Neuronal stem cell (in vitro differentiated cells): Measurements from ENCODE around the gene MYO9A.

Source experiments
- DNase-seq: peaks from one replicate; pipeline ENCODE4 v3.0.0-alpha.2; 2013; ENCODE audit warnings: low spot score
- H2AFZ ChIP-seq: one replicate; pipeline ENCODE4 v1.6.1; 2013; ENCODE audit warnings: mild to moderate bottlenecking, low read length, inconsistent platforms
- H2AK5ac ChIP-seq: 2 replicates; pipeline ENCODE4 v1.6.1; 2013; ENCODE audit warnings: low read depth, mild to moderate bottlenecking, inconsistent platforms, low read length, moderate library complexity, mixed read lengths
- H2BK120ac ChIP-seq: 2 replicates; pipeline ENCODE4 v1.6.1; 2013; ENCODE audit warnings: low read depth, mild to moderate bottlenecking, inconsistent platforms, low read length, moderate library complexity, mixed read lengths
- H2BK12ac ChIP-seq: one replicate; pipeline ENCODE4 v1.6.1; 2013; ENCODE audit warnings: low read length, inconsistent platforms
- H2BK15ac ChIP-seq: 2 replicates; pipeline ENCODE4 v1.6.1; 2013; ENCODE audit warnings: mild to moderate bottlenecking, low read length, inconsistent platforms, mixed read lengths
- H2BK5ac ChIP-seq: one replicate; pipeline ENCODE4 v1.6.1; 2013; ENCODE audit warnings: inconsistent platforms, mild to moderate bottlenecking, low read length, moderate library complexity
- H3K14ac ChIP-seq: one replicate; pipeline ENCODE4 v1.6.1; 2013; ENCODE audit warnings: low read length, inconsistent platforms
- H3K18ac ChIP-seq: 2 replicates; pipeline ENCODE4 v1.6.1; 2013; ENCODE audit warnings: low read length, inconsistent platforms
- H3K23ac ChIP-seq: 2 replicates; pipeline ENCODE4 v1.6.1; 2013; ENCODE audit warnings: low read depth, mild to moderate bottlenecking, mixed read lengths, low read length, inconsistent platforms; ENCODE audit not compliant: poor library complexity
- H3K27ac ChIP-seq: replicated peaks from 3 replicates; pipeline ENCODE4 v1.5.1; 2013; ENCODE audit warnings: low read length, inconsistent platforms
- H3K27me3 ChIP-seq, 3 experiments: 2 replicates each; pipeline ENCODE4 v1.6.1; 2013; ENCODE audit warnings: low read length in 3 of 3, mild to moderate bottlenecking in 2 of 3, inconsistent platforms in 1 of 3, low read depth in 1 of 3, mixed read lengths in 1 of 3, moderate library complexity in 1 of 3; ENCODE audit not compliant: control insufficient read depth in 3 of 3, insufficient read depth in 3 of 3
- H3K36me3 ChIP-seq, 2 donors: replicated peaks in 1 of 2; 2 replicates each; pipeline ENCODE4 v1.6.1; 2013; ENCODE audit warnings: low read length in 2 of 2; ENCODE audit not compliant: control insufficient read depth in 2 of 2, insufficient read depth in 2 of 2
- H3K4ac ChIP-seq: 2 replicates; pipeline ENCODE4 v1.6.1; 2013; ENCODE audit warnings: inconsistent platforms, mild to moderate bottlenecking, low read length, moderate library complexity
- H3K4me1 ChIP-seq, 2 donors: 1 replicate in 1 of 2; 2 replicates in 1 of 2; pipeline ENCODE4 v1.6.1; 2013; ENCODE audit warnings: low read length in 2 of 2, low read depth in 1 of 2; ENCODE audit not compliant: control insufficient read depth in 2 of 2, insufficient read depth in 1 of 2
- H3K4me2 ChIP-seq: one replicate; pipeline ENCODE4 v1.6.1; 2013; ENCODE audit warnings: mild to moderate bottlenecking, low read length, inconsistent platforms; ENCODE audit not compliant: insufficient read depth, poor library complexity, severe bottlenecking
- H3K4me3 ChIP-seq, 2 donors: 2 replicates each; pipeline ENCODE4 v1.5.1; 2013; ENCODE audit warnings: low read length in 2 of 2, mild to moderate bottlenecking in 2 of 2, inconsistent platforms in 1 of 2, moderate library complexity in 1 of 2
- H3K79me1 ChIP-seq: one replicate; pipeline ENCODE4 v1.6.1; 2013; ENCODE audit warnings: low read depth, mild to moderate bottlenecking, inconsistent platforms, low read length, moderate library complexity
- H3K9ac ChIP-seq: one replicate; pipeline ENCODE4 v1.6.1; 2013; ENCODE audit warnings: mild to moderate bottlenecking, low read depth, low read length, inconsistent platforms; ENCODE audit not compliant: poor library complexity
- H3K9me3 ChIP-seq, 2 donors: replicated peaks in 1 of 2; 2 replicates each; pipeline versions ENCODE3 to v1.6.1; 2013; ENCODE audit warnings: low read length in 2 of 2, mild to moderate bottlenecking in 2 of 2, inconsistent platforms in 1 of 2, low read depth in 1 of 2, mixed read lengths in 1 of 2, moderate library complexity in 1 of 2; ENCODE audit not compliant: control insufficient read depth in 2 of 2, insufficient read depth in 1 of 2
- H4K8ac ChIP-seq: one replicate; pipeline ENCODE4 v1.6.1; 2013; ENCODE audit warnings: low read depth, mild to moderate bottlenecking, inconsistent platforms, low read length, moderate library complexity
- H4K91ac ChIP-seq: one replicate; pipeline ENCODE4 v1.6.1; 2013; ENCODE audit warnings: low read length, low read depth, mild to moderate bottlenecking, inconsistent platforms; ENCODE audit not compliant: poor library complexity
- WGBS, 2 donors: extraction: QIAGEN DNeasy Blood & Tissue Kit; methylation state at CpG; one replicate each; pipeline ENCODE4 v1.1.7; 2013; ENCODE audit warnings: missing lambda C conversion rate in 2 of 2, mixed read lengths in 1 of 2; ENCODE audit not compliant: insufficient read length in 2 of 2, insufficient replicate concordance in 1 of 2; ENCODE audit errors: extremely low coverage in 2 of 2; 5-methylcytosine and 5-hydroxymethylcytosine counted together

Gene MYO9A

DNA sequence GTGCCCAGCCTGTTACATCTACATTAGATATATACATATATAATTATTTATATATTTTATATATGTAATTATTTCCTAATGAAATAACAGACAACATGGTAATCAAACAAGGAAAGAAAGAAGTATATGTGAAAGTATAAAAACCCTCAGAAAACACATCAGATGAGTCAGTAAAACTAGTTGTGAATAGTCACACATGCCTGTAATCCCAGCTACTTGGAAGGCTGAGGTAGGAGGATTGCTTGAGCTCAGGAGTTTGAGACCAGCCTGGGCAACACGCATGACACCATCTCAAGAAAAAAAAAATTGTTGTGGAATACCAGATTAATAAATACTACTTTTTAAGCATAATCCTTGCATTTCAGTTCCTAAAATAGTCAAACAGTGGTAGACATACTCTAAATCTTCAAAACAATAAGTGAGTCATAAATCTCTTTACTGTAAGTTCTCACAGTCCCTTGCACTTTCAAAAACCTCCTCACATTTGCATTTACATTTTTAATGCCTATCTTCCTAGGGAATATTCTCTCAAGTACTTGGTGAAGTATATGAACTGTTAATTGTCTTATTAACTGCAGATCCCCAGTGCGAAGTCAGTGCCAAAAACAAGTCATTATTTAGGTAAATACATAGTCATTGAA, 106.5 kb downstream of the MYO9A start:
- no peak overlapping the region for H4K8ac ChIP-seq
- H2BK5ac ChIP-seq, result no peak overlapping the region
- no peak for DNase-seq
- no peak overlapping the region for H2BK15ac ChIP-seq
- no peak overlapping the region for H4K91ac ChIP-seq
- H3K9me3 ChIP-seq, result no peaks in the 10 kb centered on the region
- H3K36me3 ChIP-seq, result peaks cover 0 to 12% of the 10 kb centered on the region in 2 donors
- no peak overlapping the region for H3K4me3 ChIP-seq
- no peak overlapping the region for H3K9ac ChIP-seq
- no peaks in the 10 kb centered on the region for H3K4me1 ChIP-seq
- WGBS, 2 donors, result no CpG with 5 or more reads among the region's 2 CpGs
- no peaks in the 10 kb centered on the region for H3K79me1 ChIP-seq
- no peak overlapping the region for H2BK12ac ChIP-seq
- H2AK5ac ChIP-seq, result no peak overlapping the region
- no peak overlapping the region for H3K4me2 ChIP-seq
- no peaks in the 10 kb centered on the region for H3K27me3 ChIP-seq
- no peak overlapping the region for H3K4ac ChIP-seq
- H3K27ac ChIP-seq, result no peak overlapping the region
- no peak overlapping the region for H2BK120ac ChIP-seq
- H3K14ac ChIP-seq, result no peak overlapping the region
- H3K23ac ChIP-seq, result no peak overlapping the region
- H3K18ac ChIP-seq, result no peak overlapping the region
- no peak overlapping the region for H2AFZ ChIP-seq

- H3K18ac ChIP-seq, result no peak overlapping the region
- H3K36me3 ChIP-seq, result peaks cover 0 to 12% of the 10 kb centered on the region in 2 donors
- no peaks in the 10 kb centered on the region for H3K27me3 ChIP-seq
- no peaks in the 10 kb centered on the region for H3K4me1 ChIP-seq
- H2BK5ac ChIP-seq, result no peak overlapping the region
- H3K23ac ChIP-seq, result no peak overlapping the region
- H3K79me1 ChIP-seq, result no peaks in the 10 kb centered on the region
- no peak overlapping the region for H4K8ac ChIP-seq
- H3K14ac ChIP-seq, result no peak overlapping the region
- H2BK15ac ChIP-seq, result no peak overlapping the region
- H3K27ac ChIP-seq, result no peak overlapping the region
- H4K91ac ChIP-seq, result no peak overlapping the region
- no peaks in the 10 kb centered on the region for H3K9me3 ChIP-seq
- no peak for DNase-seq
- no peak overlapping the region for H3K4ac ChIP-seq
- no CpG with 5 or more reads among the region's 2 CpGs for WGBS, 2 donors
- H2BK12ac ChIP-seq, result no peak overlapping the region
- no peak overlapping the region for H2AFZ ChIP-seq
- H2AK5ac ChIP-seq, result no peak overlapping the region
- no peak overlapping the region for H2BK120ac ChIP-seq
- no peak overlapping the region for H3K4me2 ChIP-seq
- no peak overlapping the region for H3K9ac ChIP-seq
- no peak overlapping the region for H3K4me3 ChIP-seq
These were observed 108.7 kb downstream of the MYO9A start for GRCh38 chr15:72009222-72009621.

- Histone ChIP-seq H4K8ac (no peak overlapping the region), H2BK5ac (no peak overlapping the region), H3K23ac (no peak overlapping the region), H3K4me3 (no peak overlapping the region), H2AK5ac (no peak overlapping the region), H3K18ac (no peak overlapping the region), H3K4ac (no peak overlapping the region), H3K9ac (no peak overlapping the region), H3K79me1 (no peaks in the 10 kb centered on the region), H2BK15ac (no peak overlapping the region), H3K36me3 (peaks cover 0 to 15% of the 10 kb centered on the region in 2 donors), H2AFZ (no peak overlapping the region), H3K27ac (no peak overlapping the region), H3K4me2 (no peak overlapping the region), H3K27me3 (no peaks in the 10 kb centered on the region), H2BK120ac (no peak overlapping the region), H3K4me1 (no peaks in the 10 kb centered on the region), H2BK12ac (no peak overlapping the region), H4K91ac (no peak overlapping the region), H3K14ac (no peak overlapping the region), H3K9me3 (no peaks in the 10 kb centered on the region)
- DNase-seq, result no peak
- WGBS, 2 donors, result no CpG with 5 or more reads among the region's 4 CpGs
These were observed 111.6 kb downstream of the MYO9A start for GRCh38 chr15:72006382-72006781.

DNA sequence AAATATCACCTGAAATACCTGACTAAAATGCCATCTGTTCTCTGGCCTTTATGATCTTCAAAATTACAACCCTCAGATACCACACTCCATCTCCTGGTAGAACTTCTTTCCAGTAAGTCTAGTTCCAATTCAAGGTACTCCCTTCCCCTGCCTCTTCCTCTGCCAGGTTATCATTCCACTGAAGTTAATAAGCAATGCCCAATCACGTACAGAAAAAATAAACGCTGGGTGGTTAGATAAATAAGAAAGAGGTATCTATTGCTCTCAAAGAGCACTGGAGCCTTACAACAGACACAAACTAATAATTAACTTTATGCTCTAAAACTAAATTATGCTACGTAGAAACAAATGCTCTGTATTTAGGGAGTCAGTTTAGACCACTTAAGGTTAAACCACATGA, 112.5 kb downstream of the MYO9A start:
- H4K8ac ChIP-seq, result no peak overlapping the region
- no peak overlapping the region for H2BK5ac ChIP-seq
- H3K9ac ChIP-seq, result no peak overlapping the region
- H3K4me1 ChIP-seq, result no peaks in the 10 kb centered on the region
- no peak overlapping the region for H3K18ac ChIP-seq
- no CpG with 5 or more reads among the region's 3 CpGs for WGBS, 2 donors
- H2AK5ac ChIP-seq, result no peak overlapping the region
- no peak for DNase-seq
- H2BK12ac ChIP-seq, result no peak overlapping the region
- no peaks in the 10 kb centered on the region for H3K9me3 ChIP-seq
- H3K27me3 ChIP-seq, result no peaks in the 10 kb centered on the region
- H2BK15ac ChIP-seq, result no peak overlapping the region
- H2AFZ ChIP-seq, result no peak overlapping the region
- no peak overlapping the region for H2BK120ac ChIP-seq
- H3K36me3 ChIP-seq, result peaks cover 0 to 15% of the 10 kb centered on the region in 2 donors
- no peak overlapping the region for H4K91ac ChIP-seq
- H3K79me1 ChIP-seq, result no peaks in the 10 kb centered on the region
- no peak overlapping the region for H3K4ac ChIP-seq
- no peak overlapping the region for H3K4me3 ChIP-seq
- no peak overlapping the region for H3K4me2 ChIP-seq
- no peak overlapping the region for H3K14ac ChIP-seq
- no peak overlapping the region for H3K23ac ChIP-seq
- no peak overlapping the region for H3K27ac ChIP-seq
